Uterus (tissue), 4 donors: Measurements from ENCODE around the gene PITHD1. TPM values are rescaled to one million over a fixed set of nuclear protein-coding genes. Genes with fewer than 3 reads are reported as not detected.

Source experiments
- DNase-seq, 2 donors: peaks; one replicate each; pipeline ENCODE4 v3.0.0-alpha.2; 2019 to 2020
- H3K27ac ChIP-seq, 2 donors: fragments of 200-600 bp; sonication (generic); 1 replicate in 1 of 2; 2 replicates in 1 of 2; pipeline ENCODE4 v1.5.1; 2016 to 2018
- H3K27me3 ChIP-seq, 2 donors: fragments of 200-600 bp; sonication (generic); one replicate each; pipeline ENCODE4 v1.5.1; 2018 to 2019; ENCODE audit warnings: control low read depth in 1 of 2
- H3K36me3 ChIP-seq, 2 donors: fragments of 200-600 bp; sonication (generic); one replicate each; pipeline ENCODE4 v1.5.1; 2019; ENCODE audit warnings: control low read depth in 1 of 2
- H3K4me1 ChIP-seq, 2 donors: fragments of 200-600 bp; sonication (generic); one replicate each; pipeline ENCODE4 v1.5.1; 2018 to 2019; ENCODE audit warnings: control low read depth in 1 of 2
- H3K4me3 ChIP-seq, 2 donors: fragments of 200-600 bp; sonication (generic); 1 replicate in 1 of 2; 2 replicates in 1 of 2; pipeline ENCODE4 v1.5.1; 2018 to 2019; ENCODE audit warnings: mild to moderate bottlenecking in 1 of 2
- H3K9me3 ChIP-seq, 2 donors: fragments of 200-600 bp; sonication (generic); one replicate each; pipeline ENCODE4 v1.5.1; 2019; ENCODE audit warnings: control low read depth in 1 of 2
- POLR2A ChIP-seq, 2 donors: fragments of 450-650 bp; IDR thresholded peaks; one replicate each; pipeline ENCODE4 v1.6.1; 2016; ENCODE audit warnings: antibody characterized with exemption in 2 of 2, mild to moderate bottlenecking in 1 of 2, moderate library complexity in 1 of 2
- intact Hi-C: fragments of 100-400 bp; cut with DNase I; formaldehyde crosslinking; loops from one replicate; pipeline ENCODE4 v1.15.1; 2023; ENCODE audit warnings: low total_unique reads
- total RNA-seq, 4 donors: library from RNA; depleted of rRNA in 3 of 4; stranded (reverse); fragments of >200 nt in 3 of 4; gene quantifications; one replicate each; pipeline versions ENCODE4 v1.1.0 to v1.2.4, GENCODE V29; 2014 to 2023
- TF ChIP-seq, protein P1 (sequence below), 4 experiments: fragments of 200-600 bp in 2 of 4; fragments of 450-650 bp in 2 of 4; sonication (generic) in 2 of 4; IDR thresholded peaks; one replicate each; pipeline ENCODE4 v1.5.1; 2016 to 2019; ENCODE audit warnings: antibody characterized with exemption in 4 of 4, mild to moderate bottlenecking in 2 of 4, moderate library complexity in 1 of 4
- donor health status: DM: yes; HTN: yes; CAD: no.

PITHD1 gene
- total RNA-seq, 4 donors from 2014 or later, result 27.4 to 59.0 (median 49.9) TPM

DNA sequence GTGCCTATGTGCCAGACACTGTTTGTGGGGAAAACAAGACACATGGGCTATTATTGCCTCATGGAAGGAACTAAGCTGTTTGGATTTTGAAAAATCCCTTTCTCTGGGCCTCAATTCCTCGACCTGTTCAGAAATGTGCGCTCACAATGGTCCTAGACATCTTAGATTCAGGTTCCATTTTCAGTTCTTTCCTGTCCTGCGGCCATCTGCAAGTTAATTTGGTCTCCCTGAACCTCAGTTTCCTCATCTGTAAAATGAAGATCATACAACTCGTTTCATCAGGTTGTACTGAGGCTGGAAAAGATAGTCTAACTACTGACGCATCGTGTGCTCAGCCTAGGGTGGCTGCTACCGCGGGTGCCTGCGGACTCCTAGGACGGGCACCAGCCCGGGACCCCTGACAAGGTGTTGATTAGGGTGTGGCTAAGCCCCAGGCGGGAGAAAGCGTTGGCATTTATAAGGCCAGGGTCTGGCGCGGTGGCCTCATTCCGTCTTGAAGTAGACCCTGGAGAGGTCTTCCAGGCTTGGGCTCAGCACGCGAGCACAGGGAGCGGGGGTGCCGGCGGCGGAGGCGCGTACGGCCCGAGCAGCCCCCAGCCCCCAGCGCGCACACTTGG is 35.4 kb upstream of the PITHD1 start:
- no peaks in the 10 kb centered on the region for H3K36me3 ChIP-seq
- intact Hi-C loops, result no loop called here
- no peaks in the 10 kb centered on the region for H3K9me3 ChIP-seq
- H3K4me3 ChIP-seq, result peak overlapping the region; percentile 53 to 81
- no peaks in the 10 kb centered on the region for H3K27me3 ChIP-seq
- DNase-seq, result no peak
- TF ChIP-seq, protein P1, sequence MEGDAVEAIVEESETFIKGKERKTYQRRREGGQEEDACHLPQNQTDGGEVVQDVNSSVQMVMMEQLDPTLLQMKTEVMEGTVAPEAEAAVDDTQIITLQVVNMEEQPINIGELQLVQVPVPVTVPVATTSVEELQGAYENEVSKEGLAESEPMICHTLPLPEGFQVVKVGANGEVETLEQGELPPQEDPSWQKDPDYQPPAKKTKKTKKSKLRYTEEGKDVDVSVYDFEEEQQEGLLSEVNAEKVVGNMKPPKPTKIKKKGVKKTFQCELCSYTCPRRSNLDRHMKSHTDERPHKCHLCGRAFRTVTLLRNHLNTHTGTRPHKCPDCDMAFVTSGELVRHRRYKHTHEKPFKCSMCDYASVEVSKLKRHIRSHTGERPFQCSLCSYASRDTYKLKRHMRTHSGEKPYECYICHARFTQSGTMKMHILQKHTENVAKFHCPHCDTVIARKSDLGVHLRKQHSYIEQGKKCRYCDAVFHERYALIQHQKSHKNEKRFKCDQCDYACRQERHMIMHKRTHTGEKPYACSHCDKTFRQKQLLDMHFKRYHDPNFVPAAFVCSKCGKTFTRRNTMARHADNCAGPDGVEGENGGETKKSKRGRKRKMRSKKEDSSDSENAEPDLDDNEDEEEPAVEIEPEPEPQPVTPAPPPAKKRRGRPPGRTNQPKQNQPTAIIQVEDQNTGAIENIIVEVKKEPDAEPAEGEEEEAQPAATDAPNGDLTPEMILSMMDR (IDR thresholded peaks at IDR 0.05), result no peak
- no peak for TF ChIP-seq POLR2A (IDR thresholded peaks at IDR 0.05)
- H3K27ac ChIP-seq, result peak overlapping the region; percentile 71 to 88
- peaks cover 7% of the 10 kb centered on the region in 2 donors for H3K4me1 ChIP-seq

DNA sequence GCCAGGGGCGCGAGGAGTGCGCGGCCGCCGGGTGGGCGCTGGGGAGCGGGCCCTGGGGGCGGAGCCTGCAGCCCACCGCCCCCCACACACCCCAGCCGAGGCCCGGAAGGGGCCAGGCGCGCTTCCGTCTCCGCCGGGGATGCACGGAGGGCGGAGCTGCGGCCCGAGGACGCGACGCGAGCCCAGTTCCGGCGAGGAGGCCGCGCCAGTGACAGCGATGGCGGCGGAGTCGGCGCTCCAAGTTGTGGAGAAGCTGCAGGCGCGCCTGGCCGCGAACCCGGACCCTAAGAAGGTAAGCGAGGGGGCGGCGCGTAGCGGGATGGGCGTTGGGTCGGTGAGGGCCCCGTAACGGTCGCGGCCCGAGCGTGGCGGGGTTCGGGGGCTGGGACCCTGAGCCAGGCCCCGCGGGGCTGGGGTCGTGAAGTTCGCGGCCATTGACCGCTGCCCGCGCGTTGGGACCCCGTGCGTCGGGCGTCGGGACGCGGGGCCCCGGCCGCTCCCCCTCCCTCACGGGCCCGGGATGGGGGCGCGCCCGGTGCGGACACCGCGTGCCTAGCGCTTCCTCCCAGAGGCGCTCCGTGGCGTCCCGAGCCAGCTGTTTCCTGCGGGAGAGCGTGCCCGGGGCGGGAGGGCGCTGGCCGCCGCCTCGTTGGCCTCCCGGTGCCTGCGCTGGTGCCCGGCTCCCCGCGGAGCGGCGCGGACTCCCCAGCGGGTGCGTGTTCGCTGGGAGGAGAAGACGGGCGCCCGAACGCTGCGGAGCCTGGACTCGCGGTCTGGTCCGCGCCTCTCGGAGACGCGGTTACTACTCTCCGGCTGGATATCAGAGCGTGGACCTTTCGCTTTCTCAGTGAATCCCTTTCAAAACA is 34.7 kb upstream of the PITHD1 start, which contains the start of gene ELOA:
Gene ELOA (plus strand): TSS at position 185 of the 866 bp plus-strand sequence. CDS start 33 bp downstream, at position 218.
- Histone ChIP-seq H3K9me3 (no peaks in the 10 kb centered on the region), H3K27ac (peak within 1 kb of the TSS; percentile 71 to 88), H3K4me1 (peaks cover 7% of the 10 kb centered on the region in 2 donors), H3K36me3 (no peaks in the 10 kb centered on the region), H3K4me3 (peak within 1 kb of the TSS; percentile 53 to 81), H3K27me3 (no peaks in the 10 kb centered on the region)
- intact Hi-C loops, result no loop called here
- TF ChIP-seq POLR2A (IDR thresholded peaks at IDR 0.05), result peak; percentile 43 to 67
- TF ChIP-seq, protein P1 (IDR thresholded peaks at IDR 0.05), result no peak
- peak; percentile 45 to 68 for DNase-seq

DNA sequence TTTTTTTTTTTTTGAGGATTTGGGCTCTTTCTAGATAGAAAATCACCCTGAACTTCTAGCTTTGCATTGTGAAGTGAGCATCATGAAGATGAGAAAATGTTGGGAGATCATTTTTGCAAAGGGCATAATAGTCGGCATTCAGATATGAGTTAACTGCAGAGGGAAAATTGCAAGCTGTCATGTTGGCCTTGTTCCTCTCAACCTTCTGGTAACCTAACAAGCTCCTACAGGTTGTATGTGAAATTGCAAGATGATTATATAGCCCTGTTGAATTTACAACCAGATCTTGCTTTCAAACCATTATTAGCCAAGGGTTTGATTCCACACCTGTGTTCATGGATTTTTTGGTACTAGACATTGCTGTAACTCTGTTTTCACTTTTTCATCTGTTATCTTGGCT is 32.7 kb upstream of the PITHD1 start:
- H3K27ac ChIP-seq, result no peak overlapping the region
- no peaks in the 10 kb centered on the region for H3K9me3 ChIP-seq
- no peak for DNase-seq
- intact Hi-C loops, result no loop called here
- no peak overlapping the region for H3K4me3 ChIP-seq
- no peaks in the 10 kb centered on the region for H3K27me3 ChIP-seq
- no peaks in the 10 kb centered on the region for H3K36me3 ChIP-seq
- TF ChIP-seq, protein P1 (IDR thresholded peaks at IDR 0.05), result no peak
- no peak for TF ChIP-seq POLR2A (IDR thresholded peaks at IDR 0.05)
- peaks cover 7% of the 10 kb centered on the region in 2 donors for H3K4me1 ChIP-seq

DNA sequence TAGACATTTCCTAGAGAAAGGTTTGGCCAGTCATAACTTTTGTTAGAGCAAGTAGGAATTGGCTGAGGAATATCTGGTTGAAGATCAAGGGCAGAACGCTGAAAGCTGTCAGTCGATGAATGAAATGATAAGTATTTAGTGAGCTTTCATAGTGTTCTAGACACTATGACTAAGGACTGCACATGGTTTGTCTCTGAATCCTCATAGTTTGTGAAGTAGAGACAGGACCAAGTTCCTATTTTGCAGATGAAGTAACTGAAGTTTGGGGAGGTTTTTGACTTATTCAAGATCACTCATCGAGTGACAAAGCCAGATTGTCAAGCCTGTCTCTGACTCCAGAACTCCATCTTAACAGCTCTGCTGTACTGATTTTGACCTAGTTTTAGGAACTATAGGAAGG is 30.2 kb upstream of the PITHD1 start:
- Histone ChIP-seq H3K27me3 (no peaks in the 10 kb centered on the region), H3K4me1 (peaks cover 7% of the 10 kb centered on the region in 2 donors), H3K27ac (no peak overlapping the region), H3K9me3 (no peaks in the 10 kb centered on the region), H3K4me3 (no peak overlapping the region), H3K36me3 (no peaks in the 10 kb centered on the region)
- no peak for DNase-seq
- TF ChIP-seq POLR2A (IDR thresholded peaks at IDR 0.05), result no peak
- TF ChIP-seq, protein P1 (IDR thresholded peaks at IDR 0.05), result no peak
- intact Hi-C loops, result no loop called here
